ENCODE measurements around the gene PDE6A.
A peak's percentile ranks its signal among the peaks of the same experiment; 100 is the strongest.
"Not testable (repeated sequence)": the region's sequence is repeated elsewhere in the genome, so short reads cannot be mapped to it uniquely, and the experiment has no call there.

PDE6A gene

DNA sequence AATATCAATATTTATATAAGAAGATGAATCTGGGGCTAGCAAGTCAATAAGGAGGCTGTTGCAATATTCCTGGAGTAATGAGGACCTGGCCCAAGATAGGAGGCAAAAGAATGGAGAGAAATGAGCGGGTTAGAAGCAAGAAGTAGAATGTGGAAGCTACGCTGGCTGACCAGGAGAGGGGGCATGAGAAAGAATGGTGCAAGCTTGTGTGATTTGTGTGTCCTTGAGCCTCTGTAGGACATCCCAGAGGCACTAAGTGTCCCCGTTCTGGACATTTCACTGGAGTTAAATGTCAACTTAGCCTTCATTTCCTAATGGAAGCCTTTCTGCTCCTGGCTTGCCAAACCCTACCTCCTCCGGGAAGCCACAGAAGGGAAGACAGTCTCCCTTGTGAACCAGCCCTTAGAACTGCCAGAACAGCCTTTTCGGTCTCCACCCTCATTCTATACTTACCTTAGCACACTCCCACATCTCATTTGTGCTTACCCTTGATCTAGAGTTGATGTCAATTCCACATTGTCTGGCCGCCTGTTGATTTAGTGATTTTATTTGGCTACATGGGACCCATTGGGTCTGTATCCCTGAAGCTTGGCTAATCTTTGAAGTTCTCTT, 6.7 kb upstream of the PDE6A start:
- no peak for FAIRE-seq

DNA sequence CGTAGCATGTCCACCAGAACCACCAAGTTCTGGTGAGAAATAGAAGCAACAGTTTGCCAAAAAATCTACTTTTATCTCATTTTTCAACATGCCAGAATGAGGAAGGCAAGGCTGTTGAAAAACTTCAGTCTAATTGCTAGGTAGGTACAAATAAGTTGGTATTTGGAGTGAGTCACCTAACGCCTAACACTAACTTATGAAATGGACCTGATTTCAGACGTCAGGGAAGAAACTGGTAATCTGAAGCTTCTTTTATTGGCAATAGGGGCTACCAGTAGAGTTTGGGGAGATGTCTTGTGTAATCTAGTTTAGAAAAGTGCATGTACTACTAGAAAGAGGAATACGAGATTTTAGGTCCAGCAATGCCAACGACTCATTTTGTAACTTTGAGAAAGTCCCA, 4.4 kb upstream of the PDE6A start:
- no peak for FAIRE-seq

DNA sequence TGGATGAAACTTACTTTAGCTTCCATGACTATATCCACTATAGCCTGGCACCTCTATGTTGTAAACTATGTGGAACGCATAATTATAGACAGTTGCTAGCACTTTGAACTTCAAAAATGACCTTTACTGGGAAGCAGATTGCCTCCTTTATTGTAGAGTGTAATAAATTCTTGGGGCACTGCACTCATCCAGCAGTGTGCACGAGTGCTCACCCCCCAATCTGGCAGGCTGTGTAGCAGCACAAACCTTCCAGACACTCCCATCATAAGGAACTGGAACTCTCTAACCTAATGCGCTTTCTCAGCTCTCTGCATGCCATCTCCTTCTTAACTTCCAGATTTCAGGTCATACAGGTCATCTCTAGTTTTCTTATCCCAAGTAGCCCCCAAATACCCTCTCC, 1.5 kb upstream of the PDE6A start:
- FAIRE-seq: no peak

DNA sequence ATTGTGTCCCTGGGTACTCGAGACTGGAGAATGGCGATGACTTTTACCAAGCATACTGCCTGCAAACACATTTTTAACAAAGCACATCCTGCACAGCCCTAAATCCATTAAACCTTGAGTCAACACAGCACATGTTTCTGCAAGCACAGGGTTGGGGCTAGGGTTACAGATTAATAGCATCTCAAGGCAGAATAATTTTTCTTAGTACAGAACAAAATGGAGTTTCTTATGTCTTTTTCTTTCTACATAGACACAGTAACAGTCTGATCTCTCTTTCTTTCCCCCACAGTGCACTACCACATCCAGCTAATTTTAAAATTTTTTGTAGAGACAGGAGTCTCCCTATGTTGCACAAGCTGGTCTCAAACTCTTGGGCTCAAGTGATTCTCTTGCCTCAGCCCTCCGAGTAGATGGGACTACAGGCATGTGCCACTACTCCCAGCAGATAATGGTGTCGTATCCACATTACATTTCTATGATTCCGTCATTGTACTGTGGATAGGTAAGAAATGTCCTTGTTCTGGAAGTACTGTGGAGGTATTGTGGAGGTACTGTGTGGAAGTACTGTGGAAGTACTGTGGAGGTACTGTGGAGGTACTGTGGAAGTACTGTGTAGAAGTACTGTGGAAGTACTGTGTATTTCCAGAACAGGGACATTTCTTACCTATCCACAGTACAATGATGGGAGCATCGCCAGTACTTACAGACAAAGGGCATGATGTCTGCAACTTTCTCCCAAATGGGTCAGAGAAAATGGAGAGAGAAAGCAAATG, 1.2 kb downstream of the PDE6A start:
- not testable (repeated sequence) for FAIRE-seq

DNA sequence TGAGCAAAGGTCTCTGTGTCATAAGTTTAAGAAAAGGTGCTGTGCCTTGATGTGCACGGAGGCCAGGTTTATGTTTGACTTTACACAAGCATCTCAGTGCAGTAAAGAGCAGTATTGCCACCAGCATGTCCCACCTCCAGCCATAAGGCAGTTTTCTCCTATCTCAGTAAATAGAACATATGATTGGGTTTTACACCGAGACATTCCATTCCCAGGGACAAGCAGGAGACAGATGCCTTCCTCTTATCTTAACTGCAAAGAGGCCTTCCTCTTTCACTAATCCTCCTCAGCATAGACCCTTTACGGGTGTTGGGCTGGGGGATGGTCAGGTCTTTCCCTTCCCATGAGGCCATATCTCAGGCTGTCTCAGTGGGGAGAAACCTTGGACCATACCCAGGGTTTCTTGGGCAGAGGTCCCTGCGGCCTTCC, 1.8 kb downstream of the PDE6A start:
- FAIRE-seq: not testable (repeated sequence)

DNA sequence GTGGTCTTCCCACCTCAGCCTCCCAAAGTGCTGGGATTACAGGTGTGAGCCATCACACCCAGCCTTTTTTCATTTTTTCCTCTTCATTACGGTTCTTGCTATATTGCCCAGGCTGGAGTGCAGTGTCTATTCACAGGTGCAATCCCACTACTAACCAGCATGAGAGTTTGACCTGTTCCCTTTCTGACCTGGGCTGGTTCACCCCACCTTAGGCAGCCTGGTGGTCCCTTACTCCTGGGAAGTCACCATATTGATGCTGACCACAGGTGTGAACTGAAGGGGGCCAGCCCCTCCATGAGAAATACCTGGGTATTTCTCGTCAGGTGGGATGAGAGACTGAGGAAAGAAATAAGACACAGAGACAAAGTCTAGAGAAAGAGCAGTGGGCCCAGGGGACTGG, 2.4 kb downstream of the PDE6A start:
- FAIRE-seq: no peak

DNA sequence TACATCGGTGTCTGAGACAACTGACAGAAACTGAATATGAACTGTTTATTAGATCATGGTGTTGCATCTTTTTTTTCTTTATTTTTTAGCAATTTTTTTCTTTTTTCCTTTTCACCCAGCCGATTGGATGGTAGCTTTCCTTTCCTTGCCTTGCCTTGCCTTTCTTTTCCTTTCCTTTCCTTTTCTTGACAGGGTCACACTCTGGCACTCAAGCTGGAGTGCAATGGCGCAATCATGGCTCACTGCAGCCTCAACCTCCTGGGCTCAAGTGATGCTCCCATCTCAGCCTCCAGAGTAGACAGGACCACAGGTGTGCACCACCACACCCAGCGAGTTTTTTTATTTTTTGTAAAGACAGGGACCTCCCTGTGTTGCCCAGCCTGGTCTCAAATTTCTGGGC, 2.8 kb downstream of the PDE6A start:
- FAIRE-seq: no peak

DNA sequence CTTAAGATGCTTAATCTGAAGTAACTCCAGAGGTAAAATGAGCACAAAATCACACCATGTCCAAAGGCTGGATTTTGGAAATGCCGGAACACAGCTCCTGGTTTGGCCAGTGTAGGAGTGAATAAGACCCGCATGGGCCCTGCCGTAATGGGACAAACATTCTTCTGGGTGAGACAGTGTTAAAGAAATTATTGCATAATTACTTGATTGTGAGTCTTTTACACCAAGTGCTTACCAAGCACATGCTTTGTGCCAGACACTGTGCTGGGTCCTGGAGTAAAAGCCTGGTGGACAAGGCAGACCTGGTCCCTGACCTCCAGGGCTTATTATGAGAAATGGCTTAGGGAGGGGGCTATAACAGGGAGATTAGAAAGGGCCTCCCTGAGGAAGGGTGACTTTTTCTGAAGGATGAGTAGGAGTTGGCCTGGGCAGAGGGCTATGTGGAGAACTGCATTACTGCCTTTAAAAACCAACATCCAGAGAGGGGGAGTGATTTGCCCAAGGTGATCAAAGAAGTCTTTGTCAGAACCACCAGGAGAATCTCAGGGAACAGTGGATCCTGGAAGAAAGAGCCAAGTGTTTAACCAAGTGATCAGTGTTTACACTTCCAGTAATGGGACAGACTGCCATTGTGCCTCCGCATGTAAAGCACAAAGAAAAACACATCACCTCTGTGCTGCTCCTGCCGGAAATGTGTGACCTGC, 3.5 kb downstream of the PDE6A start:
- FAIRE-seq: no peak

DNA sequence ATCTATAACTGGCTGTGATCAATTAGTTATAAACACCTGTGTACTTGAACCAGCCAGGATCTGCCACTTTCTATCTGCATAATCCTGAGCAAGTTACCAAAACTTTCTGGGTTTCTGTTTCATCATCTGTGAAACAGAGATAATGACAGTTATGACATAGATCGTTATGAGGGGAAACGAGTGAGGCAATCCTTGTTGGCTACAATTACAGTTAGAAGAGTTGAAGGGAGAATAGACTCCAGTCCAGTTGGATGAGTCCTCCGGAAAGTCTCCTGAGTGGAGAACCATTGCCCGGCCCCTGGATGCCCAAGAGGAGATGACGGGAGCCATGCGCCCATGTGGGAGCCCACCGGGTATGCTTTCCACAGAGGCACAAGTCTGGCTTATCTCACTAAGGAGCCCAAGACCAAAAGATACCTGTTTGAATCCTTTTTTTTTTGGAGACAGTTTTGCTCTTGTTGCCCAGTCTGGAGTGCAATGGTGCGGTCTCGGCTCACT, 4.5 kb downstream of the PDE6A start:
- no peak for FAIRE-seq

DNA sequence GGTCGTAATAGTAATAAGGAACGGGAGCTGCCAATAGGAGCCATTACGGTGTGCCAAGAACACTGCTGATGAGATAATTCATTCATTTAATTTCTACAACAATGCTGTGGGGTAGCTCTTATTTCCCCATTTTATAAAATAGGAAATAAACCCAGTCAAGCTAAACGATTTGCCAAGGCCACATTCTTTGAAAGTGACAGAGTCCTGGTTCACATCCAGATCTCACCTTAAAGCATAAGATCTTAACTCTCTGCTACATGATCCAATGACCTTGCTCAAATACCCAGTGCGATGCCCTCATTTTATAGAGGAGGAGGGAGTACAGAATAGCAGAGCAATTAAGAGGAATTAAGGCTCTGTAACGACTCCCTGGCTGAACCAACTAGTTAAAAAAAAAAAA, 5.0 kb downstream of the PDE6A start:
- no peak for FAIRE-seq

DNA sequence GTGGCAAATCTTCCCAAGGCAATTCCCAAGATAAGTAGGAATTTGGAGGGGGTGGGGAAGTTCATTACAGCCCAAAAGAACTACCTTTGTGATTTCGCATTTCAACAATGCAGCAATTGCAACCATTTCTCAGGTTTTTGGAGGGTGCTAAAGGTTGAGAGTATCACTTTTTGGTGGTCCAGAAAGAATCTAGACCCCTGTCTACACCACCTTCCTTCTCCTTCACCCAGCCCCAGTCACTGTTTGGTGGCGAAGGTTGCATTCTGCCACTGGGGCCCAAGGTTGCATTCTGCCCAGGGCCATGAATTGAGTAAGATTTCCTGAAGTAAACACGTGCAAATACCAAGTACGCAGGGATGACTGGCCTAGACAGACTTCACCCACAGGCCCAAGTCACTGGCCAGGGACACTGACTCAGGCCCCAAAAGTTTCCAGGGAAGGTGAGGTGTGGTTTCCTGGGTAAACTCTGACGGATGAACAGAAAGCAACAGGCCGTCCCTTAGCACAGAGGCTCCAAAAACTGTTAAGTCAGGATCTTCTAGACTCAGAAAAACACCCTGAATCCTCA, 5.7 kb downstream of the PDE6A start:
- no peak for FAIRE-seq

DNA sequence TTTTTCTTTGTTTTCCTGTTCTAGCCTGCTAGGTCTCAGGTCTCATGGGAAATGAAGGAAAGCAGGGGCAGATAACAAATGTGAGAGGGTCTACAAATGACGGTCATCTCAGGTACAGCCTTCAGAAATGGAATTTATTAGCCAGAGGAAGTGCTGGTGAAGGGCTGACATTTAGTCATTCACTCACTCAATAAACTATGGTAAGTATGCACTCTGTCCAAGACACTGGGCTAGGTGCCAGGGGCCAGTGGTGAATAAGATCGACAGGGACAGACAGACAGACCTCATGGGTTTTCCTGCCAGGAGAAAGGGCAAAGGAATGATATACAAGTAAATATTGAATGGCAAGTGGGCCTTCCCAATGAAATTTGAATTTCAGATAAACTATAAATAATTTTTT, 6.3 kb downstream of the PDE6A start:
- FAIRE-seq: no peak

DNA sequence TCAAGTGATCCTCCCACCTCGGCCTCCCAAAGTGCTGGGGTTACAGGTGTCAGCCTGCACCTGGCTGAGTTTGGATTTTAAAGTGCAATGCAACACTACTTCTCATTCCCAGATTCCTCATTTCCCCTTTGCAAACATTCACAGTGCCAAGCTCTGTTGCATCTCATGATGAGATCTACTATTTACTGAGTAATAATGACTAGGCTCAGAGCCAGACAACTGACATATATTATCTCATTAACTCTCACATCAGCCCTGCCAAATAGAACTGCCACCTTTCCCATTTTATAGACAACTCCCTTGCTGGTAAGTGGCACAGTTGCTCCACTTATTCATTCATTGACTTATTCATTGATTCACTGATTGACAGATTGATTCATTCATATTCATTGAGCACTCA, 7.0 kb downstream of the PDE6A start:
- FAIRE-seq: no peak

DNA sequence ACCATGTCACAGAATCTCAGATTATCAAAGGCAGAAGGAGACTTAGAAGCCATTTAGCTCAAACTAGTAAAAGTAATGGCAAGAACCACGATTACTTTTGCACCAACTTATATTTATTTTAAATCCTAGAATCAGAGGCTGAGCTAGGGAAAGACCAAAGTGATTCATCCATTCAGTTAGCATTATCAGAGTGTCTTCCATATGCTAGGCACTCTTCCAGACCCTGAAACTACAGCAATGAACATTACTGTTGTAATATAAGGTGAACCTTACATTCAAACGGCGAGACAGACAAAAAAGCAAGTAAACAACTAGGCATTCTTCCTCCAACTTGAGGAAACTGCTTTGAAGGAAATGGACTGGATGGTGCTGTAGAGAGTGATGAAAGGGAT, 7.9 kb downstream of the PDE6A start:
- FAIRE-seq: no peak

DNA sequence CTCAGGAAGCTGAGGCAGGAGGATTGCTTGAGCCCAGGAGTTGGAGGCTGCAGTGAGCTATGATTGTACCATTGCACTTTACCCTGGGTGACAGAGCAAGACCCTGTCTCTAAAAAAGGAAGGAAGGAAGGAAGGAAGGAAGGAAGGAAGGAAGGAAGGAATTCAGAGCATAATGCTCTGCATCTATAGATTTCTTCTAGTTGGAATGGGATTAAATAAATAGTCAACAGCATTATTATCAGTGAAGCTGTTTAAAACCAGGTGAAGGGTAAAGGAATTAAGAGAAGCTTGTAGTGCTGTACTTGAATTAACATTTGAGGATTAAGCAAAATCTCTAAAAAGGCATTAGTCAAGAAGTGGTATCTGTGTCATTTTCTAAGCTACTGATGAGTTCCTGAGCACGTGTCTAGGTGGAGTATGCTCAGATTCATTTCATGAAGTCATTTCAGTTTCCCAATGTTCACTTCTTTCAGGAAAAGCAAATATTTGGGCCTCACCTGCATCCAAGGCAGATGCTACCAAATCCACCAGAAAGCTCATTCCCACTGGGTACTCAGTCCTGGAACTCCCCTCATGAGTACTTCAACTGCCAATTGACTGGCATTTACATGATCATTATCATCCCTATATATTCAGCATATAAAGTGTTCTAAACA, 8.4 kb downstream of the PDE6A start:
- FAIRE-seq: no peak

DNA sequence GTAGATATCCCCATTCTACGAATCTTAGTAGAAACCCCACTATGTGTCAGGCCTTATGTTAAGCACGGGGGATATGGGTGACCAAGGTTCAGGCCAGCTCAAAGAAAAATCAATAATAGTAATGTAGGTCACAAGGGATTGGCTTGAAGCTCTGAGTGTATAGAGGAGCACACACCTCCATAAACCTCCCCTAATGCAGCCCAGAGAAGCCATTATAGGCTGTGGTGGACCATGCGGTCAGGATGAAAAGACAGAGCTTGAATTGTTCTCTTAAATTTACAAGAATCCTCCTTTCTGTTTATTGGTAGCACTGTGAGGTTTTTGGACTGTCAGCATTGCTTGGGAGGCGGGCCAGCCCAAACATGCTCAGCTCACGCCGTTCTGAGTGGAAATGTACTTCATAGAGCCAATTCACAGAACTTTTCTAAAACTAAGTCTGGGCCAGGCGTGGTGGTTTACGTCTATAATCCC, 9.1 kb downstream of the PDE6A start:
- no peak for FAIRE-seq

DNA sequence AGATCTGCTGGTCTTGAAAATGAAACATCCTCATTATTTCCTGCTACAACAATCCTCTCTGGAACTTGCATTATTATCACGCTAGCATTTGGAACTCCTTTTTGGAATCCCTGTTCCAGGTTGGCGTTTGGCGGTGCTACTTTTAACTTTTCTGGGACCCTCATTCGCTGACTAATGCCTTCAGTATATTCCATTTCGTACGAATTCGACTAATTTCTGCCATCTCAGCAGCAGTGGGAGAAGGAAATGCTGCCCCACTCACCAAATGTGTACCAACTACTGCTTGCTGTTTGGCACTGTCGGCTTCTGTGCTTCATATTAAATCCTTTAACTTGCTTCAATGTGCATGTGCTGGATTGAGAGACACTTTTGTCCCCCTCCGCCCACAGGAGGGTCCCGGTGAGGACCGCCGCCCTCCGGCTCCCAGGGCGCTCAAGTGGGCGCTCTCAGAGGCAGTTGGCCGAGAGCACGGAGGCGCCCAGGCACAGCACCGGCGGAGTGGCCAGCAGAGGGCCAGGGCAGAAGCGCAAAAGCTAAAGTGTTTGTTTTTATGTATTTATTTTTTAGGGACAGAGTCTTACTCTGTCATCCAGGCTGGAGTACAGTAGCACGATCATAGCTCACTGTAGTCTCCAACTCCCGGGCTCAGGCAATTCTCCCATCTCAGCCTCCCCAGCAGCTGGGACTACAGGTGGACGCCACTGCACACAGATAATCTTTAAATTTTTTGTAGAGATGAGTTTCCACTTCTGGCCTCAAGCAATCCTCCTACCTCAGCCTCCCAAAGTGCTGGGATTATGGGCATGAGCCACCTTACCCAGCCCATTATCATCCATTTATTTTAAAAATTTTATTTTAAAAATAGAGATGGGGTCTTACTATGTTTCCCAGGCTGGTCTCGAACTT, 11.9 kb downstream of the PDE6A start:
- no peak for FAIRE-seq

DNA sequence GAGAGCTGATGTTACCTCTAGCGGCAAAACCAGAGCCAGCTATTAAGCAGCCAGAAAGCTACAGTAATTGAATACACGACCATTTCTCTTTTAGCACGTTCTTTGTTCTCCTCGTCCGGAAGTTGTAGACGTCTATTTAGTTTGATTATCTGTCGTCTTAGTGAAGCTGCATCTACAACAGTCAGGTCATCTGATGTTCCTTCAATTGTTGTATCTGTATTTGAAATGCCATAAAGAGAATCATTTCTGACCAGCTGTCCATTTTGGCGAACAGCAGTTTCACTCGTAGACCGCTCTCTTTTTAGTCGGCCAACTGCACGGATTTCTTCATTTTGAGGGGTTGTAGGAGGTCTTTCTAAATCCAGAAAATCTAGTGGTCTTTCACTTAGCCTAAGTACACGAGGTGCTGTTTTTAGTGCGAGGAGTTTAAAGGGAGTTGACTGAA, 12.6 kb downstream of the PDE6A start:
- FAIRE-seq: no peak

DNA sequence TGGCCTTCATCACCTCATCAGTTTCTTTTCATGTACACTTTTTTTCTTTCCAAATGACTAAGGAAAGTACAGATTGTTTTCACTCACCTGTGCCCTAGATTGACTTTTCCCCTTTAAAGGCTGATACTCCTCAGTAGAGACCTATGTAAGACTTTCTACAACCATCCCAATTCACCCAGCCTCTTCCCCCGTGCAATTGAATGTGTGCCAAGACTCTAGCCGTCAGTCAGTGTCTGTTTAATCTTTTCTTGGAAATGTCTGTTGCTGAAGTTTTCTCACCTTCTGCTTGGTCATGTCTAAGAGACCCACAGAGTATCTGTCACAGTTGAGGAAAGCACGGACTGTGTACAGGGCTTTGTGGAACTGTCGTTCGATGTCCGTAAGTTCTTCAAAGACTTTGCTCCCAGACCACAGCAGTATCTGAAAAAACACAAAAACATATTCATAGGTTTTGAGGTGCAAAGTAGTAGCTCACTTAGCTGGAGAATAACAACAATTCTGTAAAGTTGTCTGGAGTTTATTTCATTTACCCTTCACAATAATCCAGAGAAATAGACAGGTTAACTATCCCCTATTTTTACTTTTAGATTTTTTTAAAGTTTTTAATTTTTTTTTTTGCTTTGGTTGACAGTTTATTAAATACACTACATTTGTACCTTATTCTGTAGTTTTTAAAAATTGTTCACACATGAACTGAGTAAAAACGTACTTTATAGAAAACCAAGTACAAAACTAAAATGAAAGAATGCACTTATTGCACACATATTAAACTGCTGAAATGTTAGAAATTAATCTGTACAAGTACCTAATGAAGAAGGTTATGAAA, 13.6 kb downstream of the PDE6A start:
- peak; percentile 33 for FAIRE-seq

DNA sequence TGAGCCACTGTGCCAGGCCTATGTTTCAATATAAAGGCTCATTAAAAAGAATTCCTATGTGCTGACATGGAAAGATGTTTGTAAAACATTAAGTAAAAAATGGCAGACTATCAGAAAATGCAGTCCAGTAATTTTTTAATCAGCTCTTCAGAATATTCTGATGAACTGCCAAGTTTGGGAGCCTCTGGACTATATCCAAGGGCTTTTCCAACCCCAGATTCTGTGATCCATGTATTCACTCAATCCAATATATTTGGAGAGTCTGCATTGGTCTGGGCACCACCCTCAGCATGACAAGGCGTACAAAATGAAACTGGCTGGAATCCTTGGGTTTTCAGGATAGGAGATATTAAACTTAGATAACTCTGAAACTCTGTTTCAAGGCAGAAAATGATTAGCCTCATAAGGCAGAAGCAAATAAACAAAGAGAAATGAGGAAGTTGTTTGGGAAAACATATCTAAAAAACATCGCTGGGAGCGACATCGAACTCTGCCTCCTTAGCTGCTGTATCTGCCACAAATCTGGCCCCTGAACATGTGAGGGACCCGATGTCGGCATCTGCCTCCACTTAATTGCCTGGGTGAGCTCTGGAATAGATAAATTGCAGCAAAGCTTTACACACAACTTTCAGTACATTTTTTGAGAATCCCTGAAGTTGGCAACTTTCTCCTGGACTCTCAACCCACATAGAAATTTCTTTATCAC, 14.4 kb downstream of the PDE6A start:
- FAIRE-seq: no peak
